NOMO-1 (cell line): ENCODE data around the gene LRP2BP.
"Not testable (repeated sequence)": the region's sequence is repeated elsewhere in the genome, so short reads cannot be mapped to it uniquely, and the experiment has no call there.

Source experiments
- DNase-seq, 2 experiments: peaks; one replicate each; lab custom pipeline; 2025; ENCODE audit not compliant: unreplicated experiment in 2 of 2; lab: John Stamatoyannopoulos, UW

LRP2BP gene

DNA sequence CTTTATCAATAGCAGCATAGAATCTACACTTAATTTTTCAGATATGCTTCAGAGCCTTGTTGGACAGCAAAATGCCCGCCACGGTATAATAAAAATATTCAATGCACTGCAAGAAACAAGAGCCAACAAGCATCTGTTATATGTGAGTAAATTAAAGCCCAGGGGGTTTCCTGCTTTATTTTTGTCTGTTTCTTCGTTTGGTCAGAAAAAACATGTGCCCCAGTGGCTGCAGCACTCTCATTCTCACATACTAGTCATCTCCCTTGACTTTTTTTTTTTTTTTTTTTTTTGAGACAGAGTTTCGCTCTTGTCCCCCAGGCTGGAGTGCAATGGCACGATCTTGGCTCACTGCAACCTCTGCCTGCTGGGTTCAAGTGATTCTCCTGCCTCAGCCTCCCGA, 33.2 kb downstream of the LRP2BP start:
- DNase-seq = not testable (repeated sequence)

GRCh38 chr4:185361872-185362271, 33.9 kb downstream of the LRP2BP start:
- DNase-seq = no peak

GRCh38 chr4:185359767-185360446, 35.8 kb downstream of the LRP2BP start:
- DNase-seq = no peak

DNA sequence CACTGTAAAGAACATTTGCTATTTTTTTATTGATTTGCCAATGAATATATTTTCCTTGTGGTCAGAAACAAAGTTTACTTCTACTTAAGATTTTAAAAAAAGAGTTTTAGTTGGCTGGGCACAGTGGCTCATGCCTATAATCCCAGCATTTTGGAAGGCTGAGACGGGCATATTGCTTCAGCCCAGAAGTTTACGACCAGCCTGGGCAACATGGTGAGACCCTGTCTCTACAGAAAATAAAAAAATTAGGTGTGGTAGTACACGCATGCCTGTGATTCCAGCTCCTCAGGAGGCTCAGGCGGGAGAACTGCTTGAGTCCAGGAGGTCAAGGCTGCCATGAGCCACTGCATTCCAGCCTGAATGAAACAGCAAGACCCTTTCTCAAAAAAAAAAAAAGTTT, 36.8 kb downstream of the LRP2BP start:
- no peak for DNase-seq

DNA sequence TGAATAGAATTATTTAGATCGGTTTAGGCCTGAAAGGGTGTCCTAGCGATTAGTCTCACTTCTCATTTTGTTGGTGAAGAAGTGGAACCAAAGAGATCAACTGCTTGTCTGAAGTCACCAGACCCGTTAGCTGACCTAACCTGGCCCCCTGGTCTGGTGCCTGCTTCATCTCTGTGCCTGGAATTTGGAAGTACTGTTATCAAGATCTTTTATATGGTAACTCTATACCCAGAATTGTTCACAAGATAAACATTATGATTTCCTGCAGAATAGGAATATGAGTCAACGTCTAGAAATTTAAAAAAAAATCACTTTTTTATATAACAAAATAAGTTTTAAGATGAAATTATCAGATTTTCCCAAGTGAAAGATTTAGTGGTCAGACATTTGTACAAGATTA, 37.2 kb downstream of the LRP2BP start:
- DNase-seq = peak in 1 of 2 experiments; percentile 1

DNA sequence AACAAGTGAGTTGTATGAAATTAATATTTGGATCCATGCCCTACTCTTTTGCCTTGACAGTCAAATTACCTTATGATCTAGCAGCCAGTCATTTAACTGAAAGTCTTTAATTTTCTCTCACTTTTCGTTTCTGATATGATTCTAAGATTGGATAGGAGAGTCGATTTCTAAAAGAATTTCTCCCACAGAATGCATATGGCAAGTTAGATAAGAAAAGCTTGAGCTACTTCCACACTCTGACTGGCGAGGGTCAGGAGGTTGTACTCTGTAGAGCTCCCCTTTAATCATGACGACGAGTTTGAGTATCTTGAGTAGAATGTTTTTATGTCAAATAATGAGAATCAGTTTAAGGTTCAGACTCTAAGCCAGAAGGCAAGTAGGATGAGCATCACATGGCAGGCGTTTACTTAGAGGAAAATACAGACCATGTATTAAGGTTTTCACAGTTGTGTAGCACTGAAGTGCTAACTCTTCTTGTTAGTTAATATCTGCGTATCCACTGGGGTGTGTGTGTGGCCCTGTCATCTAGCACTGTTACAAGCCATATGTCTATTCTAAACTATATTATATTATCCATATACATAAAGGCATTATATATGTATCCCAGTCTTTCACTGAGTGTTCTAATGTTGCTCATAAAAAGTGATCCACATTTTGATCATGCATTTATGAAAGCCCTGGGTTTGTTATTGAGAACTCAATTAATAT, 37.8 kb downstream of the LRP2BP start:
- no peak for DNase-seq

DNA sequence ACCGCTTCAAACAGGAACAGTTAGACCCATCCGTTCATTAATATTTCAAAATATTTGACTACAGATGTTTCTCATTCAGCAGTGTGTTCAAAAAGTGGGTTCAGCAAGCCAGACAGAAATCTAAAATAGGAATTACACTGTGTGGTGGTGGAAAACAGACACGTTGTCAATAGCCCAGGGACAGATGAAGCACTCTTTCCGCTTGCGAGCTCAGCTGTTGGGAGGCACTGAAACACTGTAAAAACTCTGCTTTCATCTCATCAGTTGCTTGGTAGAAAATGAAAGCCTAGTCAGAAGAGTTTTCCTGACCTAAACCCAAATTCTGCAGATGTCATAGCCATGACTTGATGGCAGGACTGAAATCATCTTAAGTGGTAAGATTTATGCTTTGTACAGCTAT, 38.5 kb downstream of the LRP2BP start:
- DNase-seq = no peak

DNA sequence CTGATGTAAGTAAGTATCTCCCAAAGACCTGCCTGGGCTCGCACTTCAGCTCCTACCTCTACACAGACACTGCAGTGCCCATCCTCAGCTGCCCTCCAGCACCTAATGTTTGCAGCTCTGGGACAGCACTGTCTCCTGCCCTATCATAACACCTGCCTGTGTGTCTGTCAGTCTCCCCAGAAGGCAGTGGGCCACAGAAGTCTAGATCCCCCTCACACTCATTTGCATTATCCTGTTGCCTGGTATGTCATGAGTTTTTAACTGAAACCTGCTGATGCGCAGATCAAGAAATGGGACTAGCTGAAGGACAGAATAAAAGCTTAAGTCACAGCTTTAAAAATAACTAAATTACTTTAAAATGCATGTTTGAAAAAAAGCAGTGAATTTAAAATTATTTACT, 43.0 kb downstream of the LRP2BP start:
- DNase-seq = no peak

DNA sequence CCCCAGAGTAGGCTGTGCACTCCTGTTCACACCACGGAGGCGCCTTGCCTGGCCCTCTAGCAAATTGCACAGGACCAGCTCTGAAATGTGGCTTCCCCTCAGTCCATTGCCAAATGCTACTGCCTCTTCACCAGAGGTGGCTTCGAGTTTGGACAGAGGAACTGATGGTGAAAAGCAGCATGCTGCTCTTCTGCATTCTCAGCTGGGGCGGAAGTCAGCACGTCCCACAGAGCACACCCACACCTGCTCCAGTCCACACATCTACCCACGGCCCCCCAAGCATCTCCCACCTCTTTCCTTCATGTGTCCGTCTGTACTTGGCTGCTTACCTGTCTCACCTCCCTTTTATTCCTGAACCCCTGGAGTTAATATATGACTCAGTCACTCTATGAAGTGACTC, 43.5 kb downstream of the LRP2BP start:
- no peak for DNase-seq

- no peak for DNase-seq
Observed at GRCh38 chr4:185351691-185352090, 44.0 kb downstream of the LRP2BP start.

- DNase-seq = no peak
Observed at GRCh38 chr4:185346975-185347601, 48.6 kb downstream of the LRP2BP start.

DNA sequence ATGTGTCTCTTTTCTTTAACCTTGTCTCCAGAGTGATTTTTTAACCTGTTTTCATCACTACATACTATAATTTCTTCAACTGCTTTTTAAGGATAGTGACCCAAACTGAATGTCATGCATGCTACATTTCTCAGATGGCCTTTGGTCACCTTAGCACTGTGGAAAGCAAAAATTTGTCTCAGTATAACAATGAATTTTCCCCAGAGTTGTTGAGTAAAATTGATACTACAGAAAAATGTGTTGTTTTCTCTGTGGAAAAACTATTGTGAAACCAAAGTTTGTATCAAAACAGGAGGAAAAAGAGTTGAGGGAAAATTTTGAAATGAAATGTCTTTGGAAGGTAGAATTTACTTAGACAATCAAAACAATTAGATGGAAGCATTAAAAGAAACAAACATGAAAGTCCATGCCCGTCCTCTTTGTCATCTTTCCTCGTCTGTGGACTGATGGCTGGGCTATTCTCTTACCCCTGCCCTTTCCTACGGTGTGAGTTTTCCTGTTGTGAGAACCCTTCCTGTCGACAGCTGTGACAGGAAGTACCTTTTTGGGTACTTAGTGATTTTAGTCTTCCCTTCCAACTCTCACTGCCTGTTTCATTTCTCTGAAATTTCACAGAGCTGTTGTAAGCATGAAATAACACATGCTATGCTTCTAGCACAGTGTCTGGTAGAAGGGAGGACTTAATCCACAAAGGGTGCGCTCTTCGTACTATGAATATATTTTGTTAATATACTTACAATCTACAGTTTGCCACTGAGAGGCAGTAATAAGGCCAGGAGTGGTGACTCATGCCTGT, 50.8 kb downstream of the LRP2BP start:
- DNase-seq = peak in 1 of 2 experiments; percentile 36

DNA sequence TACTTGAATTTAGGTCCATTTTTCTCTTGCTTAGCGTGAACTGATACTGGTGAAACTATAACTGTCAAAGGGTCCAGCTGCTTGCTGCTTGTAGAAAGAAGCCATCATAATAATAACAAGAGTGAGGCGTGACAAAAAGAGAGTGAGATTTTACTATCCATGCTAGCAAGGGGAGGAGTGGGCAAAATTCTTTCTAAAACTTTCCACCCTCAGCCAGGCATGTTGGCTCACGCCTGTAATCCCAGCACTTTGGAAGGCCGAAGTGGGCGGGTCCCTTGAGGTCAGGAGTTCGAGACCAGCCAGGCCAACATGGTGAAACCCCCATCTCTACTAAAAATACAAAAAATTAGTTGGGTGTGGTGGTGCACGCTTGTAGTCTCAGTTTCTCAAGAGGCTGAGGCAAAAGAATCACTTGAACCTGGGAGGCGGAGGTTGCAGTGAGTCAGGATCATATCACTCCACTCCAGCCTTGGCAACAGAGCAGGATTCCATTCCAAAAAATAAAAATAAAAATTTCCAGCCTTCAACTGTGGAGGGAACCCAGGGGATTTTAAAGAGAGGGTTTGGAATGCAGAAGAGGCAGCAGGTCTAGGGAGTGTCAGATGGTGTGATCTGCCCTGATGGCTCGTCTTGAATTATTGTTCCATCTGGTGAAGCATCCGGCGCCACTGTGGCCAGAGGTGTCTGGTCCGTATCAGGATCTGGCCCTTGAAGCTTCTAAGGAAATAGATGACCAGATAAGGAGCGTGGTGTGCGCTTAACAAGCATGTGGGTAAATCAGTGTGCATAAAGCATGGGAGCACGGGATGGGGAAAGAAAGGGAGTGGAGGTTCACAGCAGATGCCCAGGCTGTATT, 51.8 kb downstream of the LRP2BP start:
- no peak for DNase-seq

- DNase-seq = no peak
Observed at GRCh38 chr4:185341841-185342240, 53.9 kb downstream of the LRP2BP start.

- no peak for DNase-seq
Observed at GRCh38 chr4:185341377-185341776, 54.3 kb downstream of the LRP2BP start.

- no peak for DNase-seq
Observed at GRCh38 chr4:185339941-185340340, 55.8 kb downstream of the LRP2BP start.

DNA sequence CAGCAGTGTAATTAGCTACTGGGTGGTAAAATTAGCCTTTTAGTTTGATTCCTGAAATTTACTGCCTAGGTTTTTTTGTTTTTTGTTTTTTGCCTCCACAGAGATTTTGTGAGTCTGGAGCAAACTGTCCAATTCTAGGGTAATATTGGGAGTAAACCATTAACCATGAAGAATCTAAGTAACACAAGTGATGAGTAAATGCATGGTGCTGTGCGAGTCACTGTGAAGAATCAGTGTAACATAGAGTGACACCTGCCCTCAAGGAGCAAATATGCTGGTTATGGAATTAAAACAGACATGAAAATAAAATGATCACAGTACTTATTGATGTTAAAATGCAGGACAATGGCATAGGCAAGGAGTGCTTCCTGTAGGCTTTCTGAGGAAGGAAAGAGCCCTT, 60.1 kb downstream of the LRP2BP start:
- no peak for DNase-seq

GRCh38 chr4:185334326-185334725, 61.4 kb downstream of the LRP2BP start:
- no peak for DNase-seq

DNA sequence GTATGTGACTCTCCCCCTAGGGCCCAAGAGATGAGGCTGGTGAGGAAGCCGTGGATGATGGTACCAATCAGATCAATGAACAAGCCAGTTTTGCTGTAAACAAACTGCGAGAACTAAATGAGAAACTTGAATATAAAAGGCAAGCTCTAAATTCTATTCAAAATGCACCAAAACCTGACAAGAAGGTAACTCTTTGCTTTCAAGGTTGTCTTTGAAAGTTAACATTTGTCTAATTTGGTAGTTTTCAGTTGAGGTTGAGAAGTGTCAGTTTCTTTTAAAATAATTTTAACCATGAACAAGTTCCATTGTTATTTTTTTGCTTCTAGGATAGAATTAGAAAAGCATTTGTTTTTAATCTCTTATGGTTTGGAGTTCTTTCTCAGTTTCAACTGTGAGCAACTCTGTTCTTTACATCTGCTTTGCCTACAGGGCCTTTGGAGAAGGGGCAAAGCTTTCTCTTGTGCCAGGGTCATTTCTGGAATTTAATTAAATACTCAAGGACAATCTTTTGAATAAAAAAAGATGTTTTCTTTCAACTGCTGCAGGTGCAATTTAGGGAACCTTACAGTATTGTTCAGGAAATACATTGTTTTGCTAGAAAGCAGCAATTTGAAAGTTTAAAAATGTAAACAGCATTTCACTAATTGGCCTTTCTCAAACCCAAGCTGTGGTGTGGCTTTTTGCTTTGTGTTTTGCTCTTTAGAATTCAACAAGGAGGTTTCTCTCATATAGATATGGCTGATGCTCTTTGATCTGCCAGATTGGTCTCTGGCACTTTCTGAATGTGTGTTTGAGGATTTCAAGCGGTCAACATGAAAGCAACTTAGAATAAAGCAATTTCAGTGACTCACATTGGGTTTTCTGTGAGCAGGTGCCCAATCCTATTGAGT, 62.9 kb downstream of the LRP2BP start:
- no peak for DNase-seq
